Cardiac septum (tissue), 1 donor: ENCODE measurements around the gene CCDC66. TPM values are rescaled to one million over a fixed set of nuclear protein-coding genes. Genes with fewer than 3 reads are reported as not detected.

Source experiments
- DNase-seq: peaks from one replicate; pipeline ENCODE4 v3.0.0-alpha.2; 2020; ENCODE audit warnings: low spot score
- intact Hi-C: fragments of 100-400 bp; cut with DNase I; formaldehyde crosslinking; loops from one replicate; pipeline ENCODE4 v1.14.0; 2022
- total RNA-seq: library from RNA; stranded (reverse); fragmentation: NEBNext Ultra II Directional; extraction: Animal tissue kit (Norgen Biotek cat#: 25700); gene quantifications from one replicate; pipeline ENCODE4 v1.2.1, GENCODE V29; 2021
- donor health status: DM: no; HTN: no; CAD: no.

CCDC66 gene
- total RNA-seq, 1 donor from 2014 or later = 18.4 TPM

- no peak for DNase-seq
- intact Hi-C loops = no loop called here
Measured at GRCh38 chr3:56616478-56617006, 59.6 kb downstream of the CCDC66 start.

GRCh38 chr3:56620371-56620770 is 63.4 kb downstream of the CCDC66 start:
- no peak for DNase-seq
- intact Hi-C loops = no loop called here

- DNase-seq = no peak
- intact Hi-C loops = no loop called here
Measured at GRCh38 chr3:56621681-56622080, 64.7 kb downstream of the CCDC66 start.

GRCh38 chr3:56622381-56622780 is 65.4 kb downstream of the CCDC66 start:
- intact Hi-C loops = no loop called here
- DNase-seq = no peak

GRCh38 chr3:56624725-56625124 is 67.8 kb downstream of the CCDC66 start:
- intact Hi-C loops = no loop called here
- DNase-seq = no peak

- no peak for DNase-seq
- intact Hi-C loops = no loop called here
Measured at GRCh38 chr3:56629047-56629446, 72.1 kb downstream of the CCDC66 start.

- intact Hi-C loops = no loop called here
- DNase-seq = no peak
Measured at GRCh38 chr3:56629451-56629850, 72.5 kb downstream of the CCDC66 start.

GRCh38 chr3:56630966-56631365 is 74.0 kb downstream of the CCDC66 start:
- DNase-seq = no peak
- intact Hi-C loops = no loop called here

- no peak for DNase-seq
- intact Hi-C loops = no loop called here
Measured at GRCh38 chr3:56633181-56633580, 76.2 kb downstream of the CCDC66 start.

- intact Hi-C loops = no loop called here
- no peak for DNase-seq
Measured at GRCh38 chr3:56633602-56634535, 76.9 kb downstream of the CCDC66 start.

- no peak for DNase-seq
- intact Hi-C loops = no loop called here
Measured at GRCh38 chr3:56645407-56645806, 88.4 kb downstream of the CCDC66 start.

GRCh38 chr3:56654460-56654859 is 97.5 kb downstream of the CCDC66 start:
- intact Hi-C loops = no loop called here
- DNase-seq = no peak

GRCh38 chr3:56655709-56656108 is 98.7 kb downstream of the CCDC66 start:
- no peak for DNase-seq
- intact Hi-C loops = no loop called here

- DNase-seq = no peak
- intact Hi-C loops = no loop called here
Measured at GRCh38 chr3:56664823-56665222, 107.8 kb downstream of the CCDC66 start.

- intact Hi-C loops = no loop called here
- no peak for DNase-seq
Measured at GRCh38 chr3:56667973-56668579, 111.1 kb downstream of the CCDC66 start.

Other genes starting within 250 kb of the CCDC66 start
- gene ERC2, start 88.7 kb upstream of the CCDC66 start, total RNA-seq = 6.2 TPM
- 29.0 TPM for gene TASOR, start 126.1 kb downstream of the CCDC66 start, total RNA-seq
- gene ARHGEF3, start 244.8 kb downstream of the CCDC66 start, total RNA-seq = 23.1 TPM